Fibroblast of pulmonary artery (primary cell): Measurements from ENCODE around the gene LHFPL3.

Experiments
- DNase-seq: peaks from one replicate; pipeline ENCODE4 v3.0.0-alpha.2; 2010; ENCODE audit warnings: low read depth
- H3K4me3 ChIP-seq: replicated peaks from 2 replicates; pipeline ENCODE4 v1.5.1; 2011; ENCODE audit warnings: low read depth, mild to moderate bottlenecking, control low read depth, low read length, moderate library complexity
- CTCF ChIP-seq: IDR thresholded peaks from 2 replicates; pipeline ENCODE4 v1.5.1; 2011; ENCODE audit warnings: mild to moderate bottlenecking, control low read depth, low read length, inconsistent platforms; ENCODE audit errors: missing control alignments

LHFPL3 gene

GRCh38 chr7:104883718-104884452 is 555.5 kb downstream of the LHFPL3 start:
- H3K4me3 ChIP-seq = no peak overlapping the region
- DNase-seq = peak; percentile 86
- peak; percentile 97 for TF ChIP-seq CTCF

GRCh38 chr7:104886651-104887050 is 558.2 kb downstream of the LHFPL3 start:
- no peak for TF ChIP-seq CTCF
- no peak overlapping the region for H3K4me3 ChIP-seq
- DNase-seq = no peak

GRCh38 chr7:104890216-104890615 is 561.8 kb downstream of the LHFPL3 start:
- TF ChIP-seq CTCF = no peak
- no peak overlapping the region for H3K4me3 ChIP-seq
- no peak for DNase-seq

GRCh38 chr7:104891949-104892348 is 563.5 kb downstream of the LHFPL3 start:
- TF ChIP-seq CTCF = no peak
- H3K4me3 ChIP-seq = no peak overlapping the region
- no peak for DNase-seq

- DNase-seq = no peak
- no peak overlapping the region for H3K4me3 ChIP-seq
- TF ChIP-seq CTCF = no peak
Observed at GRCh38 chr7:104894314-104894713, 565.9 kb downstream of the LHFPL3 start.

GRCh38 chr7:104894726-104895521 is 566.5 kb downstream of the LHFPL3 start:
- DNase-seq = no peak
- H3K4me3 ChIP-seq = no peak overlapping the region
- no peak for TF ChIP-seq CTCF
